ENCODE data around the gene GFI1. TPM values are rescaled to one million over a fixed set of nuclear protein-coding genes. Genes with fewer than 3 reads are reported as not detected.

GFI1 gene
- total RNA-seq, 1 experiment from 2014 or later, result 0.84 TPM

GRCh38 chr1:92430030-92430429, 56.7 kb downstream of the GFI1 start:
- Histone ChIP-seq H3K4me2 (ENCODE audit: low read length) (no peak overlapping the region), H3K4me1 (ENCODE audit: insufficient read depth, low read length) (no peaks in the 10 kb centered on the region), H3F3A (ENCODE audit: low read length, unreplicated experiment) (no peaks in the 10 kb centered on the region), H3K9me2 (replicated peaks; ENCODE audit: low read length) (no peaks in the 10 kb centered on the region), H3K36me3 (ENCODE audit: low read depth, low read length) (no peaks in the 10 kb centered on the region), H3K4me3 (ENCODE audit: low read length) (no peak overlapping the region), H3K79me2 (ENCODE audit: low read length) (no peaks in the 10 kb centered on the region), H3K27ac (ENCODE audit: low read length) (no peak overlapping the region), H4K20me1 (ENCODE audit: low read length) (no peaks in the 10 kb centered on the region), H3K9me3 (ENCODE audit: low read length) (no peaks in the 10 kb centered on the region), H3K27me3 (ENCODE audit: low read length) (no peaks in the 10 kb centered on the region), H3K9ac (ENCODE audit: low read length) (no peak overlapping the region), H2AFZ (ENCODE audit: low read length) (no peak overlapping the region)
- ChIA-PET CTCF (no interaction called here), POLR2A (ENCODE audit: unreplicated experiment) (no interaction called here)
- intact Hi-C loops (cut with micrococcal nuclease), result no loop called here
- TF ChIP-seq CTCF (conservative IDR thresholded peaks at IDR 0.05; ENCODE audit: low read depth, low read length) (no peak), EZH2phosphoT487 (IDR thresholded peaks at IDR 0.05; ENCODE audit: borderline replicate concordance, low read length) (no peak), EZH2 (IDR thresholded peaks at IDR 0.05; ENCODE audit: low read length, unreplicated experiment) (no peak)
- no peak for DNase-seq
- ATAC-seq, result no peak
- no TSS peak for BruUV-seq (replicated peaks)

DNA sequence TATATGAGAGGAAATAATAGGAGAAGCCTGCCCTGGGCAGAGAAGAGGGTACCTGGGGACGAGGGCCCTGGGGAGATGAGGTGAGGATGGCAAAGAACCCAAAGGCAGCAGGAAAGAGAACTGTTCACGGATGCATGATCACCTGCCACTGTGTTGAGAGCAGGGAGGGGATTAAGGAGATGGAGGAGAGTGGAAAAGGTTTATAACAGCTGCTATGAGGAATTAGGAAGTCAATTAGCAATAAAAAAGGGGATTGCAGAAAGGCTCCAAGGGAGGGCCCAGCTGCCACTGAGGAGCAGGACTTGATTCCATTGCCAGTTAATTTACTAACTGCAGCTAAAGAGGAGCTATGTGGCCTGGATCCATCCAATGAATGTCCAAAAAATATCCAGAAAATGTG, 61.1 kb downstream of the GFI1 start:
- intact Hi-C loops (cut with micrococcal nuclease), result no loop called here
- H3K4me2 ChIP-seq (ENCODE audit: low read length), result no peak overlapping the region
- no peaks in the 10 kb centered on the region for H4K20me1 ChIP-seq (ENCODE audit: low read length)
- BruUV-seq (replicated peaks), result no TSS peak
- ChIA-PET CTCF (no interaction called here), POLR2A (ENCODE audit: unreplicated experiment) (no interaction called here)
- H3K36me3 ChIP-seq (ENCODE audit: low read depth, low read length), result no peaks in the 10 kb centered on the region
- no peaks in the 10 kb centered on the region for H3K27me3 ChIP-seq (ENCODE audit: low read length)
- DNase-seq (no peak), ATAC-seq (no peak)
- TF ChIP-seq EZH2 (IDR thresholded peaks at IDR 0.05; ENCODE audit: low read length, unreplicated experiment) (no peak), CTCF (conservative IDR thresholded peaks at IDR 0.05; ENCODE audit: low read depth, low read length) (no peak), EZH2phosphoT487 (IDR thresholded peaks at IDR 0.05; ENCODE audit: borderline replicate concordance, low read length) (no peak)
- H3K4me1 ChIP-seq (ENCODE audit: insufficient read depth, low read length), result no peaks in the 10 kb centered on the region
- H3K4me3 ChIP-seq (ENCODE audit: low read length), result no peak overlapping the region
- H3K27ac ChIP-seq (ENCODE audit: low read length), result no peak overlapping the region
- H3K79me2 ChIP-seq (ENCODE audit: low read length), result no peaks in the 10 kb centered on the region
- no peaks in the 10 kb centered on the region for H3K9me3 ChIP-seq (ENCODE audit: low read length)
- no peak overlapping the region for H3K9ac ChIP-seq (ENCODE audit: low read length)
- no peaks in the 10 kb centered on the region for H3K9me2 ChIP-seq (replicated peaks; ENCODE audit: low read length)
- no peak overlapping the region for H2AFZ ChIP-seq (ENCODE audit: low read length)
- no peaks in the 10 kb centered on the region for H3F3A ChIP-seq (ENCODE audit: low read length, unreplicated experiment)

Other genes with a start within 250 kb of the GFI1 start
- 8.7 and 13.6 TPM in 2 replicates for gene GLMN, start 187.9 kb downstream of the GFI1 start, total RNA-seq (2014; rRNA removed)
- 4.1 and 4.3 TPM in 2 replicates for gene RPAP2, start 187.9 kb downstream of the GFI1 start, total RNA-seq (2014; rRNA removed)